ENCODE data around the gene TYRP1. TPM values are rescaled to one million over a fixed set of nuclear protein-coding genes. Genes with fewer than 3 reads are reported as not detected.

TYRP1 gene
- total RNA-seq, 1 donor from 2014 or later = not detected

GRCh38 chr9:12759761-12760160 lies 66.6 kb downstream of the TYRP1 start:
- H3K9me3 Mint-ChIP-seq = no peaks in the 10 kb centered on the region
- H3K27ac Mint-ChIP-seq (ENCODE audit: unreplicated experiment) = no peak overlapping the region
- no peaks in the 10 kb centered on the region for H3K36me3 Mint-ChIP-seq (ENCODE audit: low read depth)
- no peaks in the 10 kb centered on the region for H3K27me3 Mint-ChIP-seq (ENCODE audit: low read depth)
- no peaks in the 10 kb centered on the region for H3K4me1 Mint-ChIP-seq
- TF ChIP-seq, protein P1, sequence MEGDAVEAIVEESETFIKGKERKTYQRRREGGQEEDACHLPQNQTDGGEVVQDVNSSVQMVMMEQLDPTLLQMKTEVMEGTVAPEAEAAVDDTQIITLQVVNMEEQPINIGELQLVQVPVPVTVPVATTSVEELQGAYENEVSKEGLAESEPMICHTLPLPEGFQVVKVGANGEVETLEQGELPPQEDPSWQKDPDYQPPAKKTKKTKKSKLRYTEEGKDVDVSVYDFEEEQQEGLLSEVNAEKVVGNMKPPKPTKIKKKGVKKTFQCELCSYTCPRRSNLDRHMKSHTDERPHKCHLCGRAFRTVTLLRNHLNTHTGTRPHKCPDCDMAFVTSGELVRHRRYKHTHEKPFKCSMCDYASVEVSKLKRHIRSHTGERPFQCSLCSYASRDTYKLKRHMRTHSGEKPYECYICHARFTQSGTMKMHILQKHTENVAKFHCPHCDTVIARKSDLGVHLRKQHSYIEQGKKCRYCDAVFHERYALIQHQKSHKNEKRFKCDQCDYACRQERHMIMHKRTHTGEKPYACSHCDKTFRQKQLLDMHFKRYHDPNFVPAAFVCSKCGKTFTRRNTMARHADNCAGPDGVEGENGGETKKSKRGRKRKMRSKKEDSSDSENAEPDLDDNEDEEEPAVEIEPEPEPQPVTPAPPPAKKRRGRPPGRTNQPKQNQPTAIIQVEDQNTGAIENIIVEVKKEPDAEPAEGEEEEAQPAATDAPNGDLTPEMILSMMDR (conservative IDR thresholded peaks at IDR 0.05) = no peak
- DNase-seq (ENCODE audit: low read depth, low spot score) = no peak
- H3K4me3 Mint-ChIP-seq = no peak overlapping the region

Other genes with a start within 250 kb of the TYRP1 start
- gene LURAP1L, start 81.6 kb downstream of the TYRP1 start, total RNA-seq = 0.27 and 0.40 TPM in 2 replicates

Data from neural crest cell (in vitro differentiated cells).